ENCODE results near the gene C2CD4D.

DNA sequence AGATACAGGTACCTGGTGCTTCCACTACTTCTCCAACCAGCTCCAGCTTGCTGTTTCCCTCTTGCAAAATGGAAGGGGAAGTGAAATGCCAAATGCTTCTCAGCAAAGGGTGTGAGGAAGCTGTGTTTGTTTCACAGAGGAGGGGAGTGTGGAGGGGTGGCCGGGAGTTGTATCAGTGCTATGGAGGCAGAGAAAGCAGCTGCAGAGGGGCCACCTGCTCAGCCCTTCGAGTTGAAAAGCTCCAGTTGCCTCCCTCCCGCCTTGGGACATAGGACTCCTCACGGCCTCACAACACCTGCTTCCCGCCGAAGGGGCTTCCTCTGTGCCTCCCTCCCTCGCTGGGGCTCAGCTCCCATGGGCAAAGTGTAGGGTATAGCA lies 22.3 kb downstream of the C2CD4D start:
- TF ChIP-seq, protein P1, sequence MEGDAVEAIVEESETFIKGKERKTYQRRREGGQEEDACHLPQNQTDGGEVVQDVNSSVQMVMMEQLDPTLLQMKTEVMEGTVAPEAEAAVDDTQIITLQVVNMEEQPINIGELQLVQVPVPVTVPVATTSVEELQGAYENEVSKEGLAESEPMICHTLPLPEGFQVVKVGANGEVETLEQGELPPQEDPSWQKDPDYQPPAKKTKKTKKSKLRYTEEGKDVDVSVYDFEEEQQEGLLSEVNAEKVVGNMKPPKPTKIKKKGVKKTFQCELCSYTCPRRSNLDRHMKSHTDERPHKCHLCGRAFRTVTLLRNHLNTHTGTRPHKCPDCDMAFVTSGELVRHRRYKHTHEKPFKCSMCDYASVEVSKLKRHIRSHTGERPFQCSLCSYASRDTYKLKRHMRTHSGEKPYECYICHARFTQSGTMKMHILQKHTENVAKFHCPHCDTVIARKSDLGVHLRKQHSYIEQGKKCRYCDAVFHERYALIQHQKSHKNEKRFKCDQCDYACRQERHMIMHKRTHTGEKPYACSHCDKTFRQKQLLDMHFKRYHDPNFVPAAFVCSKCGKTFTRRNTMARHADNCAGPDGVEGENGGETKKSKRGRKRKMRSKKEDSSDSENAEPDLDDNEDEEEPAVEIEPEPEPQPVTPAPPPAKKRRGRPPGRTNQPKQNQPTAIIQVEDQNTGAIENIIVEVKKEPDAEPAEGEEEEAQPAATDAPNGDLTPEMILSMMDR (IDR thresholded peaks at IDR 0.05), result no peak
- no peak for TF ChIP-seq POLR2A (IDR thresholded peaks at IDR 0.05)
